Measurements from ENCODE around the gene GMFB. TPM values are rescaled to one million over a fixed set of nuclear protein-coding genes. Genes with fewer than 3 reads are reported as not detected.

GMFB gene
- polyA plus RNA-seq, 1 experiment, result 49.2 TPM

- H3K4me3 ChIP-seq (ENCODE audit: low read depth, low read length), result peak overlapping the region; percentile 91
- DNase-seq (ENCODE audit: low read depth, low spot score), result no peak
- CTCF ChIA-PET, result interaction anchor here (1.0 to 3.5 kb wide), 4 partner anchors 9 to 203 kb away, joined by 3 to 20 read pairs (median 5); partner anchors contain the start of genes CGRRF1 and SAMD4A
- H3K27ac ChIP-seq (ENCODE audit: low read depth, low read length), result peak overlapping the region; percentile 93
- H3K27me3 ChIP-seq (ENCODE audit: control insufficient read depth, insufficient read depth, low read length), result peaks cover under 1% of the 10 kb centered on the region
- no peaks in the 10 kb centered on the region for H3K9me3 ChIP-seq (ENCODE audit: control insufficient read depth, insufficient read depth, low read length)
- no peak for TF ChIP-seq CTCF (IDR thresholded peaks at IDR 0.05; ENCODE audit: low read depth, low read length)
- POLR2A ChIA-PET, result interaction anchor here (0.5 to 1.7 kb wide), 7 partner anchors 14 to 116 kb away, joined by 3 to 12 read pairs (median 3); partner anchors contain the start of genes CDKN3 and CGRRF1
Observed at GRCh38 chr14:54488318-54488645, 498 bp downstream of the GMFB start.

- no peak for TF ChIP-seq CTCF (IDR thresholded peaks at IDR 0.05; ENCODE audit: low read depth, low read length)
- DNase-seq (ENCODE audit: low read depth, low spot score), result no peak
- H3K4me3 ChIP-seq (ENCODE audit: low read depth, low read length), result peak overlapping the region; percentile 91
- ChIA-PET POLR2A (interaction anchor here (0.7 to 1.7 kb wide), 4 partner anchors 13 to 71 kb away, joined by 3 to 12 read pairs (median 6); partner anchors contain the start of gene CGRRF1), CTCF (interaction anchor here (1.0 to 3.5 kb wide), 3 partner anchors 21 to 203 kb away, joined by 3 to 20 read pairs (median 7); partner anchors contain the start of genes CGRRF1 and SAMD4A)
- peak overlapping the region; percentile 93 for H3K27ac ChIP-seq (ENCODE audit: low read depth, low read length)
- H3K9me3 ChIP-seq (ENCODE audit: control insufficient read depth, insufficient read depth, low read length), result no peaks in the 10 kb centered on the region
- no peaks in the 10 kb centered on the region for H3K27me3 ChIP-seq (ENCODE audit: control insufficient read depth, insufficient read depth, low read length)
Observed at GRCh38 chr14:54487771-54488170, 1.0 kb downstream of the GMFB start.

- POLR2A ChIA-PET, result no interaction called here
- Histone ChIP-seq H3K9me3 (ENCODE audit: control insufficient read depth, insufficient read depth, low read length) (no peaks in the 10 kb centered on the region), H3K4me3 (ENCODE audit: low read depth, low read length) (no peak overlapping the region), H3K27ac (ENCODE audit: low read depth, low read length) (no peak overlapping the region), H3K27me3 (ENCODE audit: control insufficient read depth, insufficient read depth, low read length) (no peaks in the 10 kb centered on the region)
- DNase-seq (ENCODE audit: low read depth, low spot score), result no peak
- no peak for TF ChIP-seq CTCF (IDR thresholded peaks at IDR 0.05; ENCODE audit: low read depth, low read length)
- CTCF ChIA-PET, result interaction anchor here (3.5 kb wide), 1 partner anchor 22 kb away, joined by 20 read pairs; the partner anchor contains the start of gene CGRRF1
Observed at GRCh38 chr14:54486685-54487084, 2.1 kb downstream of the GMFB start.

- CTCF ChIA-PET, result interaction anchor here (1.5 kb wide), 1 partner anchor 80 kb away, joined by 3 read pairs; no protein-coding TSS in a partner anchor
- no peak for DNase-seq (ENCODE audit: low read depth, low spot score)
- Histone ChIP-seq H3K27me3 (ENCODE audit: control insufficient read depth, insufficient read depth, low read length) (no peaks in the 10 kb centered on the region), H3K4me3 (ENCODE audit: low read depth, low read length) (no peak overlapping the region), H3K9me3 (ENCODE audit: control insufficient read depth, insufficient read depth, low read length) (no peaks in the 10 kb centered on the region), H3K27ac (ENCODE audit: low read depth, low read length) (no peak overlapping the region)
- POLR2A ChIA-PET, result no interaction called here
- TF ChIP-seq CTCF (IDR thresholded peaks at IDR 0.05; ENCODE audit: low read depth, low read length), result no peak
Observed at GRCh38 chr14:54483846-54484245, 4.9 kb downstream of the GMFB start.

- no peak for DNase-seq (ENCODE audit: low read depth, low spot score)
- CTCF ChIA-PET, result interaction anchor here (1.4 to 1.9 kb wide), 3 partner anchors 41 to 86 kb away, joined by 3 to 5 read pairs (median 4); partner anchors contain the start of gene CDKN3
- no peak for TF ChIP-seq CTCF (IDR thresholded peaks at IDR 0.05; ENCODE audit: low read depth, low read length)
- POLR2A ChIA-PET, result no interaction called here
- H3K27me3 ChIP-seq (ENCODE audit: control insufficient read depth, insufficient read depth, low read length), result no peaks in the 10 kb centered on the region
- H3K9me3 ChIP-seq (ENCODE audit: control insufficient read depth, insufficient read depth, low read length), result no peaks in the 10 kb centered on the region
- H3K27ac ChIP-seq (ENCODE audit: low read depth, low read length), result no peak overlapping the region
- H3K4me3 ChIP-seq (ENCODE audit: low read depth, low read length), result no peak overlapping the region
Observed at GRCh38 chr14:54483073-54483745, 5.6 kb downstream of the GMFB start.

Data from AG04450 (cell line).